H9 (cell line): ENCODE results near the gene ZRANB3. TPM values are rescaled to one million over a fixed set of nuclear protein-coding genes. Genes with fewer than 3 reads are reported as not detected.

Experiments used
- DNase-seq: peaks from one replicate; pipeline ENCODE4 v3.0.0-alpha.2; 2017
- H2AFZ ChIP-seq: one replicate; pipeline ENCODE4 v1.6.1; 2013; ENCODE audit warnings: mild to moderate bottlenecking, low read length, control low read depth, moderate library complexity
- H2AK5ac ChIP-seq: 2 replicates; pipeline ENCODE4 v1.6.1; 2013; ENCODE audit warnings: low read length, control low read depth, mixed read lengths; ENCODE audit not compliant: insufficient read length
- H2BK120ac ChIP-seq: one replicate; pipeline ENCODE4 v1.6.1; 2013; ENCODE audit warnings: low read depth, mild to moderate bottlenecking, low read length, control low read depth, inconsistent platforms; ENCODE audit not compliant: poor library complexity, severe bottlenecking
- H2BK12ac ChIP-seq: 2 replicates; pipeline ENCODE4 v1.6.1; 2013; ENCODE audit warnings: low read length, control low read depth, mixed read lengths, low read depth; ENCODE audit not compliant: insufficient read length
- H2BK15ac ChIP-seq: 2 replicates; pipeline ENCODE4 v1.6.1; 2013; ENCODE audit warnings: low read depth, low read length, control low read depth
- H2BK20ac ChIP-seq: one replicate; pipeline ENCODE4 v1.6.1; 2013; ENCODE audit warnings: low read depth, mild to moderate bottlenecking, low read length, control low read depth, inconsistent platforms; ENCODE audit not compliant: poor library complexity, severe bottlenecking
- H2BK5ac ChIP-seq: 2 replicates; pipeline ENCODE4 v1.6.1; 2013; ENCODE audit warnings: low read length, control low read depth, mixed read lengths; ENCODE audit not compliant: insufficient read length
- H3K14ac ChIP-seq: 2 replicates; pipeline ENCODE4 v1.6.1; 2013; ENCODE audit warnings: low read length, control low read depth; ENCODE audit not compliant: insufficient read depth
- H3K18ac ChIP-seq: 2 replicates; pipeline ENCODE4 v1.6.1; 2013; ENCODE audit warnings: low read depth, mild to moderate bottlenecking, mixed read lengths, low read length, control low read depth; ENCODE audit not compliant: insufficient read length
- H3K23ac ChIP-seq: 2 replicates; pipeline ENCODE4 v1.6.1; 2013; ENCODE audit warnings: low read length, control low read depth, mixed read lengths, low read depth; ENCODE audit not compliant: insufficient read length
- H3K23me2 ChIP-seq: 2 replicates; pipeline ENCODE4 v1.6.1; 2013; ENCODE audit warnings: low read depth, mild to moderate bottlenecking, mixed read lengths, low read length, control low read depth; ENCODE audit not compliant: insufficient read length, poor library complexity, severe bottlenecking
- H3K27ac ChIP-seq: 2 replicates; pipeline ENCODE4 v1.5.1; 2013; ENCODE audit warnings: low read length, control low read depth, mixed read lengths, low read depth; ENCODE audit not compliant: insufficient read length
- H3K27me3 ChIP-seq: 2 replicates; pipeline ENCODE4 v1.6.1; 2013; ENCODE audit warnings: low read length, control low read depth, inconsistent platforms; ENCODE audit not compliant: insufficient read depth
- H3K4ac ChIP-seq: 2 replicates; pipeline ENCODE4 v1.6.1; 2013; ENCODE audit warnings: low read depth, mild to moderate bottlenecking, control low read depth, inconsistent platforms, low read length, moderate library complexity
- H3K4me1 ChIP-seq: 2 replicates; pipeline ENCODE4 v1.6.1; 2013; ENCODE audit warnings: low read length, control low read depth, inconsistent platforms; ENCODE audit not compliant: insufficient read depth
- H3K4me2 ChIP-seq: 2 replicates; pipeline ENCODE4 v1.6.1; 2013; ENCODE audit warnings: low read length, control low read depth, mixed read lengths; ENCODE audit not compliant: insufficient read length, insufficient read depth
- H3K56ac ChIP-seq: 2 replicates; pipeline ENCODE4 v1.6.1; 2013; ENCODE audit warnings: low read depth, mild to moderate bottlenecking, mixed read lengths, low read length, control low read depth; ENCODE audit not compliant: insufficient read length
- H3K79me1 ChIP-seq: 2 replicates; pipeline ENCODE4 v1.6.1; 2013; ENCODE audit warnings: low read depth, mild to moderate bottlenecking, moderate library complexity, low read length, control low read depth, inconsistent platforms; ENCODE audit not compliant: insufficient read depth, poor library complexity, severe bottlenecking
- H3K79me2 ChIP-seq: 2 replicates; pipeline ENCODE4 v1.6.1; 2013; ENCODE audit warnings: low read length, control low read depth, inconsistent platforms; ENCODE audit not compliant: insufficient read depth
- H3K9ac ChIP-seq: 2 replicates; pipeline ENCODE4 v1.6.1; 2013; ENCODE audit warnings: low read length, control low read depth, mixed read lengths; ENCODE audit not compliant: insufficient read length; ENCODE audit errors: extremely low read depth
- H3K9me3 ChIP-seq: one replicate; pipeline ENCODE4 v1.6.1; 2013; ENCODE audit warnings: low read depth, low read length, inconsistent platforms; ENCODE audit not compliant: control insufficient read depth
- H3T11ph ChIP-seq: one replicate; pipeline ENCODE4 v1.6.1; 2013; ENCODE audit warnings: mild to moderate bottlenecking, low read length, control low read depth, inconsistent platforms
- H4K20me1 ChIP-seq: one replicate; pipeline ENCODE4 v1.6.1; 2013; ENCODE audit not compliant: control insufficient read depth, insufficient read length, insufficient read depth
- H4K5ac ChIP-seq: 2 replicates; pipeline ENCODE4 v1.6.1; 2013; ENCODE audit warnings: low read depth, mild to moderate bottlenecking, mixed read lengths, low read length, control low read depth; ENCODE audit not compliant: insufficient read length
- H4K8ac ChIP-seq: replicated peaks from 2 replicates; pipeline ENCODE4 v1.6.1; 2013; ENCODE audit warnings: low read length, control low read depth, mixed read lengths, low read depth; ENCODE audit not compliant: insufficient read length
- H4K91ac ChIP-seq: 2 replicates; pipeline ENCODE4 v1.6.1; 2013; ENCODE audit warnings: low read depth, mild to moderate bottlenecking, moderate library complexity, mixed read lengths, low read length, control low read depth; ENCODE audit not compliant: insufficient read length
- H3K27ac Mint-ChIP-seq, 3 experiments: 2 replicates in 2 of 3; 3 replicates in 1 of 3; pipeline ENCODE4 v1.8.0; 2020 to 2021; ENCODE audit warnings: mixed read lengths in 3 of 3, mild to moderate bottlenecking in 1 of 3, moderate library complexity in 1 of 3
- H3K27me3 Mint-ChIP-seq: 2 replicates; pipeline ENCODE4 v1.8.0; 2021; ENCODE audit warnings: low read depth, mild to moderate bottlenecking, moderate library complexity, mixed read lengths
- H3K36me3 Mint-ChIP-seq, 3 experiments: 2 replicates in 2 of 3; 3 replicates in 1 of 3; pipeline ENCODE4 v1.8.0; 2020 to 2021; ENCODE audit warnings: low read depth in 3 of 3, mixed read lengths in 3 of 3; ENCODE audit not compliant: insufficient read depth in 1 of 3
- H3K4me1 Mint-ChIP-seq, 2 experiments: 2 replicates each; pipeline ENCODE4 v1.8.0; 2020; ENCODE audit warnings: mixed read lengths in 2 of 2
- H3K4me3 Mint-ChIP-seq, 2 experiments: 2 replicates in 1 of 2; 3 replicates in 1 of 2; pipeline ENCODE4 v1.8.0; 2020 to 2021; ENCODE audit warnings: mild to moderate bottlenecking in 2 of 2, mixed read lengths in 2 of 2, moderate library complexity in 1 of 2
- H3K9me3 Mint-ChIP-seq, 2 experiments: 2 replicates in 1 of 2; 3 replicates in 1 of 2; pipeline ENCODE4 v1.8.0; 2020; ENCODE audit warnings: mild to moderate bottlenecking in 2 of 2, mixed read lengths in 2 of 2, moderate library complexity in 1 of 2
- WGBS: extraction: QIAGEN DNeasy Blood & Tissue Kit; methylation state at CpG from one replicate; pipeline ENCODE4 v1.1.7; 2013; ENCODE audit warnings: missing lambda C conversion rate, low lambda C conversion rate, mixed read lengths; ENCODE audit not compliant: insufficient read length; ENCODE audit errors: extremely low coverage; 5-methylcytosine and 5-hydroxymethylcytosine counted together
- total RNA-seq: library from RNA; stranded (reverse); gene quantifications from 2 replicates; pipeline ENCODE4 v1.2.1, GENCODE V29; 2021
- TF ChIP-seq, protein P1 (sequence below): fragments of 200-600 bp; sonication (generic); conservative IDR thresholded peaks from 3 replicates; pipeline ENCODE4 v1.8.0; 2021; ENCODE audit warnings: antibody characterized with exemption, mild to moderate bottlenecking

Gene ZRANB3
- total RNA-seq, 1 experiment from 2014 or later: 16.7 TPM

DNA sequence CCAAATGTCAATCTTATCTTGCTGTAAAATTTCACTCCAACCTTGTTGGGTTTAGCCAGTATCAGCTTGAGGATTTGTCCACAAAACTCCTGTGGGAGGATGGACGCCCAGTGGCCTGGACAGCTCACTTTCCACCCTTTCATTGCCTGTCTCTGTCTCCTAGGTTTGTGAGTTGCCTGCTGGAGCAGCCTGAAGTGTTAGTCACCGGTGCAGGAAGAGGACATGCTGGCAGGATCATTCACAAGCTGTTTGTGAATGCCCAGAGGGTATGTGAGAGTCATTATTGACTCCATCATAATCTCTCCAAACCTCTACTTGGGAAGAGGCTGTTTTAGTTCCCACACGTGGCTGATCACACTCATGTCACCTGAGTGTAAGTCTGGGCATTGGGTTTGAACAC, 366.6 kb downstream of the ZRANB3 start:
- Mint-ChIP-seq H3K27ac (peak overlapping the region in 2 of 3 experiments; percentile 79 to 86; a peak in 2 of 7 replicates), H3K9me3 (no peaks in the 10 kb centered on the region), H3K4me3 (no peak overlapping the region; a peak in 1 of 5 replicates), H3K27me3 (no peaks in the 10 kb centered on the region), H3K36me3 (peaks cover 27 to 59% (median 44%) of the 10 kb centered on the region in 3 experiments), H3K4me1 (peaks cover 3 to 8% of the 10 kb centered on the region in 2 experiments; a peak in 1 of 4 replicates)
- Histone ChIP-seq H2AK5ac (no peak overlapping the region), H4K20me1 (no peaks in the 10 kb centered on the region), H4K8ac (no peak overlapping the region), H2BK5ac (no peak overlapping the region), H2AFZ (no peak overlapping the region), H4K91ac (no peak overlapping the region), H3K56ac (no peak overlapping the region), H2BK120ac (no peak overlapping the region), H3K9me3 (no peaks in the 10 kb centered on the region), H3K4ac (no peak overlapping the region), H3K4me2 (no peak overlapping the region), H3K23ac (no peak overlapping the region), H2BK15ac (no peak overlapping the region), H3K23me2 (no peaks in the 10 kb centered on the region), H2BK20ac (no peak overlapping the region), H3K79me2 (no peaks in the 10 kb centered on the region), H3K27ac (no peak overlapping the region), H4K5ac (no peak overlapping the region), H3K79me1 (no peaks in the 10 kb centered on the region), H3K14ac (no peak overlapping the region), H3K4me1 (no peaks in the 10 kb centered on the region; the same call in 1 of the 2 replicates), H3K27me3 (no peaks in the 10 kb centered on the region), H3K9ac (no peak overlapping the region), H3K18ac (no peak overlapping the region), H2BK12ac (no peak overlapping the region), H3T11ph (no peak overlapping the region)
- DNase-seq: no peak
- WGBS: no CpG with 5 or more reads among the region's 3 CpGs
- TF ChIP-seq, protein P1, sequence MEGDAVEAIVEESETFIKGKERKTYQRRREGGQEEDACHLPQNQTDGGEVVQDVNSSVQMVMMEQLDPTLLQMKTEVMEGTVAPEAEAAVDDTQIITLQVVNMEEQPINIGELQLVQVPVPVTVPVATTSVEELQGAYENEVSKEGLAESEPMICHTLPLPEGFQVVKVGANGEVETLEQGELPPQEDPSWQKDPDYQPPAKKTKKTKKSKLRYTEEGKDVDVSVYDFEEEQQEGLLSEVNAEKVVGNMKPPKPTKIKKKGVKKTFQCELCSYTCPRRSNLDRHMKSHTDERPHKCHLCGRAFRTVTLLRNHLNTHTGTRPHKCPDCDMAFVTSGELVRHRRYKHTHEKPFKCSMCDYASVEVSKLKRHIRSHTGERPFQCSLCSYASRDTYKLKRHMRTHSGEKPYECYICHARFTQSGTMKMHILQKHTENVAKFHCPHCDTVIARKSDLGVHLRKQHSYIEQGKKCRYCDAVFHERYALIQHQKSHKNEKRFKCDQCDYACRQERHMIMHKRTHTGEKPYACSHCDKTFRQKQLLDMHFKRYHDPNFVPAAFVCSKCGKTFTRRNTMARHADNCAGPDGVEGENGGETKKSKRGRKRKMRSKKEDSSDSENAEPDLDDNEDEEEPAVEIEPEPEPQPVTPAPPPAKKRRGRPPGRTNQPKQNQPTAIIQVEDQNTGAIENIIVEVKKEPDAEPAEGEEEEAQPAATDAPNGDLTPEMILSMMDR: no peak
